Measurements from ENCODE around the gene COX19.

COX19 gene

GRCh38 chr7:951881-952547 is 23.3 kb downstream of the COX19 start:
- no peak for TF ChIP-seq CTCF (IDR thresholded peaks at IDR 0.05; ENCODE audit: control insufficient read depth, extremely low read depth, insufficient read depth)
- DNase-seq (ENCODE audit: low read depth): no peak

GRCh38 chr7:949021-949934 is 26.1 kb downstream of the COX19 start:
- no peak overlapping the region for H3K4me3 ChIP-seq (ENCODE audit: low read depth, low read length)
- TF ChIP-seq CTCF (IDR thresholded peaks at IDR 0.05; ENCODE audit: control insufficient read depth, extremely low read depth, insufficient read depth): no peak
- no peak for DNase-seq (ENCODE audit: low read depth)

More at GRCh38 chr7:951881-952547, 23.3 kb downstream of the COX19 start:
- H3K4me3 ChIP-seq (ENCODE audit: low read depth, low read length): no peak overlapping the region

GRCh38 chr7:947391-948210 is 27.7 kb downstream of the COX19 start:
- no peak for DNase-seq (ENCODE audit: low read depth)
- H3K4me3 ChIP-seq (ENCODE audit: low read depth, low read length): no peak overlapping the region
- no peak for TF ChIP-seq CTCF (IDR thresholded peaks at IDR 0.05; ENCODE audit: control insufficient read depth, extremely low read depth, insufficient read depth)

GRCh38 chr7:946256-946996 is 28.9 kb downstream of the COX19 start:
- DNase-seq (ENCODE audit: low read depth): no peak
- no peak for TF ChIP-seq CTCF (IDR thresholded peaks at IDR 0.05; ENCODE audit: control insufficient read depth, extremely low read depth, insufficient read depth)
- no peak overlapping the region for H3K4me3 ChIP-seq (ENCODE audit: low read depth, low read length)

- H3K4me3 ChIP-seq (ENCODE audit: low read depth, low read length): no peak overlapping the region
- no peak for DNase-seq (ENCODE audit: low read depth)
- no peak for TF ChIP-seq CTCF (IDR thresholded peaks at IDR 0.05; ENCODE audit: control insufficient read depth, extremely low read depth, insufficient read depth)
These were observed 29.6 kb downstream of the COX19 start for GRCh38 chr7:945556-946255.
